ENCODE results near the gene KCND3.

KCND3 gene

GRCh38 chr1:111987502-111987901 is 2.0 kb downstream of the KCND3 start:
- no peak for ATAC-seq
- TF ChIP-seq TCF4 (CRISPR knock-in tag; IDR thresholded peaks at IDR 0.05; ENCODE audit: borderline replicate concordance): no peak
- no peak for TF ChIP-seq SNAI2 (CRISPR knock-in tag; IDR thresholded peaks at IDR 0.05)
- no peak for TF ChIP-seq TSHZ2 (CRISPR knock-in tag; IDR thresholded peaks at IDR 0.05)
- no peak for TF ChIP-seq GLIS3 (CRISPR knock-in tag; IDR thresholded peaks at IDR 0.05)
- no peak for TF ChIP-seq OSR1 (CRISPR knock-in tag; IDR thresholded peaks at IDR 0.05)
- no peak for TF ChIP-seq ZNF8 (CRISPR knock-in tag; IDR thresholded peaks at IDR 0.05)
- no peak for TF ChIP-seq CSDC2 (CRISPR knock-in tag; IDR thresholded peaks at IDR 0.05)
- TF ChIP-seq ZC3H10 (CRISPR knock-in tag; IDR thresholded peaks at IDR 0.05): no peak
- TF ChIP-seq BACH2 (CRISPR knock-in tag; IDR thresholded peaks at IDR 0.05; ENCODE audit: borderline replicate concordance): no peak
- TF ChIP-seq PATZ1 (CRISPR knock-in tag; IDR thresholded peaks at IDR 0.05; ENCODE audit: borderline replicate concordance): no peak
- TF ChIP-seq ZFP3 (CRISPR knock-in tag; IDR thresholded peaks at IDR 0.05): no peak
- no peak for TF ChIP-seq CSRNP3 (CRISPR knock-in tag; IDR thresholded peaks at IDR 0.05)
- TF ChIP-seq POU6F1 (CRISPR knock-in tag; IDR thresholded peaks at IDR 0.05; ENCODE audit: borderline replicate concordance, low read depth): no peak
- no peak for TF ChIP-seq ZFP30 (CRISPR knock-in tag; IDR thresholded peaks at IDR 0.05)
- TF ChIP-seq ISL1 (CRISPR knock-in tag; IDR thresholded peaks at IDR 0.05): no peak
- no peak for TF ChIP-seq ESRRG (CRISPR knock-in tag; IDR thresholded peaks at IDR 0.05)
- no peak for TF ChIP-seq CREB5 (CRISPR knock-in tag; IDR thresholded peaks at IDR 0.05; ENCODE audit: low read depth)
- no peak for TF ChIP-seq ZNF70 (CRISPR knock-in tag; IDR thresholded peaks at IDR 0.05)
- TF ChIP-seq ZNF565 (CRISPR knock-in tag; conservative IDR thresholded peaks at IDR 0.05; ENCODE audit: low read depth): no peak
- TF ChIP-seq ARNTL (CRISPR knock-in tag; IDR thresholded peaks at IDR 0.05; ENCODE audit: borderline replicate concordance, low read depth): no peak

- no peak for TF ChIP-seq ARNTL (CRISPR knock-in tag; IDR thresholded peaks at IDR 0.05; ENCODE audit: borderline replicate concordance, low read depth)
- no peak for TF ChIP-seq BACH2 (CRISPR knock-in tag; IDR thresholded peaks at IDR 0.05; ENCODE audit: borderline replicate concordance)
- no peak for TF ChIP-seq ZNF8 (CRISPR knock-in tag; IDR thresholded peaks at IDR 0.05)
- no peak for TF ChIP-seq RARB (CRISPR knock-in tag; IDR thresholded peaks at IDR 0.05)
- no peak for TF ChIP-seq ZFP3 (CRISPR knock-in tag; IDR thresholded peaks at IDR 0.05)
- TF ChIP-seq SNAI2 (CRISPR knock-in tag; IDR thresholded peaks at IDR 0.05): no peak
- no peak for ATAC-seq
These were observed 6.0 kb downstream of the KCND3 start for GRCh38 chr1:111983500-111983899.

GRCh38 chr1:111982428-111982827 is 7.0 kb downstream of the KCND3 start:
- no peak for ATAC-seq
- TF ChIP-seq TSHZ2 (CRISPR knock-in tag; IDR thresholded peaks at IDR 0.05): no peak
- no peak for TF ChIP-seq CSRNP3 (CRISPR knock-in tag; IDR thresholded peaks at IDR 0.05)
- TF ChIP-seq PPARA (CRISPR knock-in tag; IDR thresholded peaks at IDR 0.05; ENCODE audit: borderline replicate concordance): no peak
- no peak for TF ChIP-seq PATZ1 (CRISPR knock-in tag; IDR thresholded peaks at IDR 0.05; ENCODE audit: borderline replicate concordance)
- TF ChIP-seq ZFP30 (CRISPR knock-in tag; IDR thresholded peaks at IDR 0.05): no peak
- TF ChIP-seq ZFP3 (CRISPR knock-in tag; IDR thresholded peaks at IDR 0.05): no peak
- no peak for TF ChIP-seq TOX (CRISPR knock-in tag; IDR thresholded peaks at IDR 0.05; ENCODE audit: borderline replicate concordance)
- TF ChIP-seq BACH2 (CRISPR knock-in tag; IDR thresholded peaks at IDR 0.05; ENCODE audit: borderline replicate concordance): no peak

Measured in SK-N-SH treated with all-trans-retinoic acid at 6 μM for 48 hours (cell line).